SK-N-SH treated with all-trans-retinoic acid at 6 μM for 48 hours (cell line): ENCODE measurements around the gene CPA2.

Experiments
- ATAC-seq: fragments of 200-7000 bp; cut with Tn5 transposase; 3 replicates; pipeline ENCODE4 v1.9.1; 2020; ENCODE audit warnings: mild to moderate bottlenecking, moderate library complexity
- ARNTL ChIP-seq: fragments of 450-650 bp; formaldehyde crosslinking; IDR thresholded peaks from 2 replicates; pipeline ENCODE4 v1.5.0; 2020; ENCODE audit warnings: low read depth, mild to moderate bottlenecking, moderate library complexity, borderline replicate concordance
- BACH2 ChIP-seq: fragments of 250-450 bp; sonication (Bioruptor Pico); IDR thresholded peaks from 2 replicates; pipeline ENCODE4 v1.9.0; 2021; ENCODE audit warnings: mild to moderate bottlenecking, borderline replicate concordance
- CSDC2 ChIP-seq: fragments of 250-450 bp; sonication (Bioruptor Pico); IDR thresholded peaks from 2 replicates; pipeline ENCODE4 v1.5.0; 2020; ENCODE audit warnings: mild to moderate bottlenecking, moderate library complexity
- ESRRG ChIP-seq: fragments of 250-450 bp; sonication (Bioruptor Pico); IDR thresholded peaks from 2 replicates; pipeline ENCODE4 v1.6.1; 2021; ENCODE audit warnings: mild to moderate bottlenecking
- GLIS3 ChIP-seq: fragments of 250-450 bp; sonication (Bioruptor Pico); IDR thresholded peaks from 2 replicates; pipeline ENCODE4 v1.5.0; 2020; ENCODE audit warnings: mild to moderate bottlenecking, moderate library complexity
- ISL1 ChIP-seq: fragments of 250-450 bp; sonication (Bioruptor Pico); IDR thresholded peaks from 2 replicates; pipeline ENCODE4 v2.1.2; 2022; ENCODE audit warnings: mild to moderate bottlenecking, moderate library complexity
- OSR1 ChIP-seq: fragments of 250-450 bp; sonication (Bioruptor Pico); IDR thresholded peaks from 2 replicates; pipeline ENCODE4 v1.8.0; 2022; ENCODE audit warnings: moderate library complexity, mild to moderate bottlenecking, inconsistent platforms
- PPARA ChIP-seq: fragments of 250-450 bp; sonication (Bioruptor Pico); IDR thresholded peaks from 2 replicates; pipeline ENCODE4 v1.5.0; 2020; ENCODE audit warnings: mild to moderate bottlenecking, borderline replicate concordance
- RARB ChIP-seq: fragments of 250-450 bp; sonication (Bioruptor Pico); IDR thresholded peaks from 2 replicates; pipeline ENCODE4 v1.8.0; 2021; ENCODE audit warnings: mild to moderate bottlenecking, moderate library complexity
- SNAI2 ChIP-seq: fragments of 250-450 bp; sonication (Bioruptor Pico); IDR thresholded peaks from 2 replicates; pipeline ENCODE4 v1.5.0; 2020; ENCODE audit warnings: mild to moderate bottlenecking, moderate library complexity
- TOX ChIP-seq: fragments of 250-450 bp; sonication (Bioruptor Pico); IDR thresholded peaks from 2 replicates; pipeline ENCODE4 v1.8.0; 2021; ENCODE audit warnings: mild to moderate bottlenecking, moderate library complexity, borderline replicate concordance
- ZC3H10 ChIP-seq: fragments of 250-450 bp; sonication (Bioruptor Pico); IDR thresholded peaks from 2 replicates; pipeline ENCODE4 v1.5.1; 2021; ENCODE audit warnings: mild to moderate bottlenecking, moderate library complexity
- ZFP3 ChIP-seq: fragments of 250-450 bp; sonication (Bioruptor Pico); IDR thresholded peaks from 2 replicates; pipeline ENCODE4 v1.5.0; 2020; ENCODE audit warnings: mild to moderate bottlenecking, moderate library complexity
- ZFP30 ChIP-seq: fragments of 450-650 bp; formaldehyde crosslinking; IDR thresholded peaks from 2 replicates; pipeline ENCODE4 v1.5.0; 2022; ENCODE audit warnings: mild to moderate bottlenecking, moderate library complexity
- ZNF70 ChIP-seq: fragments of 450-650 bp; formaldehyde crosslinking; IDR thresholded peaks from 2 replicates; pipeline ENCODE4 v1.5.0; 2020; ENCODE audit warnings: mild to moderate bottlenecking, moderate library complexity
- ZNF8 ChIP-seq: fragments of 450-650 bp; formaldehyde crosslinking; IDR thresholded peaks from 2 replicates; pipeline ENCODE4 v1.5.0; 2020; ENCODE audit warnings: mild to moderate bottlenecking, moderate library complexity
- TF ChIP-seq, protein P1 (sequence below): fragments of 250-450 bp; sonication (Bioruptor Pico); IDR thresholded peaks from 2 replicates; pipeline ENCODE4 v1.5.1; 2021; ENCODE audit warnings: mild to moderate bottlenecking, moderate library complexity
- TF ChIP-seq, protein P2 (sequence below): fragments of 250-450 bp; sonication (Bioruptor Pico); IDR thresholded peaks from 2 replicates; pipeline ENCODE4 v1.5.0; 2020; ENCODE audit warnings: mild to moderate bottlenecking, moderate library complexity
- TF ChIP-seq, protein P3 (sequence below): fragments of 250-450 bp; sonication (Bioruptor Pico); IDR thresholded peaks from 2 replicates; pipeline ENCODE4 v1.5.1; 2020; ENCODE audit warnings: low read depth, mild to moderate bottlenecking, moderate library complexity
- TF ChIP-seq, protein P4 (sequence below): fragments of 250-450 bp; sonication (Bioruptor Pico); IDR thresholded peaks from 2 replicates; pipeline ENCODE4 v1.8.0; 2020; ENCODE audit warnings: mild to moderate bottlenecking, moderate library complexity, borderline replicate concordance

The CPA2 gene

DNA sequence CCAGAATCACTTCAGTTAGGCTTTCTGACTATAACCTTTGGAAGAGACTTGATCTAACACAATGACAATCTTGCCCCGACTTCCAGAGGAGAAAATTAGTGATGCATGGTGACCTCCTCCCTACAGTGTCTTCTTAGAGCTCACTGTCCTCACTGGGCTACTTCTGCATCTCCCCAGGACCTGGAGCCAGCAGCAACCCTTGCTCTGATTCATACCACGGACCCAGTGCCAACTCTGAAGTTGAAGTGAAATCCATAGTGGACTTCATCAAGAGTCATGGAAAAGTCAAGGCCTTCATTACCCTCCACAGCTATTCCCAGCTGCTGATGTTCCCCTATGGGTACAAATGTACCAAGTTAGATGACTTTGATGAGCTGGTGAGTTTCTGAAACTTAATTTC, 12.6 kb downstream of the CPA2 start:
- TF ChIP-seq ESRRG (CRISPR knock-in tag) (no peak), RARB (CRISPR knock-in tag) (no peak), ZFP30 (CRISPR knock-in tag) (no peak), BACH2 (CRISPR knock-in tag) (no peak), PPARA (CRISPR knock-in tag) (no peak), ZNF70 (CRISPR knock-in tag) (no peak), SNAI2 (no peak), ISL1 (no peak), GLIS3 (CRISPR knock-in tag) (no peak), CSDC2 (CRISPR knock-in tag) (no peak), OSR1 (no peak), ARNTL (no peak), TOX (CRISPR knock-in tag) (no peak), ZNF8 (CRISPR knock-in tag) (no peak), ZFP3 (CRISPR knock-in tag) (no peak), ZC3H10 (no peak)
- TF ChIP-seq, protein P1, sequence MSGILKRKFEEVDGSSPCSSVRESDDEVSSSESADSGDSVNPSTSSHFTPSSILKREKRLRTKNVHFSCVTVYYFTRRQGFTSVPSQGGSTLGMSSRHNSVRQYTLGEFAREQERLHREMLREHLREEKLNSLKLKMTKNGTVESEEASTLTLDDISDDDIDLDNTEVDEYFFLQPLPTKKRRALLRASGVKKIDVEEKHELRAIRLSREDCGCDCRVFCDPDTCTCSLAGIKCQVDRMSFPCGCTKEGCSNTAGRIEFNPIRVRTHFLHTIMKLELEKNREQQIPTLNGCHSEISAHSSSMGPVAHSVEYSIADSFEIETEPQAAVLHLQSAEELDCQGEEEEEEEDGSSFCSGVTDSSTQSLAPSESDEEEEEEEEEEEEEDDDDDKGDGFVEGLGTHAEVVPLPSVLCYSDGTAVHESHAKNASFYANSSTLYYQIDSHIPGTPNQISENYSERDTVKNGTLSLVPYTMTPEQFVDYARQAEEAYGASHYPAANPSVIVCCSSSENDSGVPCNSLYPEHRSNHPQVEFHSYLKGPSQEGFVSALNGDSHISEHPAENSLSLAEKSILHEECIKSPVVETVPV (CRISPR knock-in tag), result no peak
- TF ChIP-seq, protein P2, sequence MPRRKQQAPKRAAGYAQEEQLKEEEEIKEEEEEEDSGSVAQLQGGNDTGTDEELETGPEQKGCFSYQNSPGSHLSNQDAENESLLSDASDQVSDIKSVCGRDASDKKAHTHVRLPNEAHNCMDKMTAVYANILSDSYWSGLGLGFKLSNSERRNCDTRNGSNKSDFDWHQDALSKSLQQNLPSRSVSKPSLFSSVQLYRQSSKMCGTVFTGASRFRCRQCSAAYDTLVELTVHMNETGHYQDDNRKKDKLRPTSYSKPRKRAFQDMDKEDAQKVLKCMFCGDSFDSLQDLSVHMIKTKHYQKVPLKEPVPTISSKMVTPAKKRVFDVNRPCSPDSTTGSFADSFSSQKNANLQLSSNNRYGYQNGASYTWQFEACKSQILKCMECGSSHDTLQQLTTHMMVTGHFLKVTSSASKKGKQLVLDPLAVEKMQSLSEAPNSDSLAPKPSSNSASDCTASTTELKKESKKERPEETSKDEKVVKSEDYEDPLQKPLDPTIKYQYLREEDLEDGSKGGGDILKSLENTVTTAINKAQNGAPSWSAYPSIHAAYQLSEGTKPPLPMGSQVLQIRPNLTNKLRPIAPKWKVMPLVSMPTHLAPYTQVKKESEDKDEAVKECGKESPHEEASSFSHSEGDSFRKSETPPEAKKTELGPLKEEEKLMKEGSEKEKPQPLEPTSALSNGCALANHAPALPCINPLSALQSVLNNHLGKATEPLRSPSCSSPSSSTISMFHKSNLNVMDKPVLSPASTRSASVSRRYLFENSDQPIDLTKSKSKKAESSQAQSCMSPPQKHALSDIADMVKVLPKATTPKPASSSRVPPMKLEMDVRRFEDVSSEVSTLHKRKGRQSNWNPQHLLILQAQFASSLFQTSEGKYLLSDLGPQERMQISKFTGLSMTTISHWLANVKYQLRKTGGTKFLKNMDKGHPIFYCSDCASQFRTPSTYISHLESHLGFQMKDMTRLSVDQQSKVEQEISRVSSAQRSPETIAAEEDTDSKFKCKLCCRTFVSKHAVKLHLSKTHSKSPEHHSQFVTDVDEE (CRISPR knock-in tag), result no peak
- TF ChIP-seq, protein P3, sequence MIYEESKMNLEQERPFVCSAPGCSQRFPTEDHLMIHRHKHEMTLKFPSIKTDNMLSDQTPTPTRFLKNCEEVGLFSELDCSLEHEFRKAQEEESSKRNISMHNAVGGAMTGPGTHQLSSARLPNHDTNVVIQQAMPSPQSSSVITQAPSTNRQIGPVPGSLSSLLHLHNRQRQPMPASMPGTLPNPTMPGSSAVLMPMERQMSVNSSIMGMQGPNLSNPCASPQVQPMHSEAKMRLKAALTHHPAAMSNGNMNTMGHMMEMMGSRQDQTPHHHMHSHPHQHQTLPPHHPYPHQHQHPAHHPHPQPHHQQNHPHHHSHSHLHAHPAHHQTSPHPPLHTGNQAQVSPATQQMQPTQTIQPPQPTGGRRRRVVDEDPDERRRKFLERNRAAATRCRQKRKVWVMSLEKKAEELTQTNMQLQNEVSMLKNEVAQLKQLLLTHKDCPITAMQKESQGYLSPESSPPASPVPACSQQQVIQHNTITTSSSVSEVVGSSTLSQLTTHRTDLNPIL (CRISPR knock-in tag), result no peak
- TF ChIP-seq, protein P4, sequence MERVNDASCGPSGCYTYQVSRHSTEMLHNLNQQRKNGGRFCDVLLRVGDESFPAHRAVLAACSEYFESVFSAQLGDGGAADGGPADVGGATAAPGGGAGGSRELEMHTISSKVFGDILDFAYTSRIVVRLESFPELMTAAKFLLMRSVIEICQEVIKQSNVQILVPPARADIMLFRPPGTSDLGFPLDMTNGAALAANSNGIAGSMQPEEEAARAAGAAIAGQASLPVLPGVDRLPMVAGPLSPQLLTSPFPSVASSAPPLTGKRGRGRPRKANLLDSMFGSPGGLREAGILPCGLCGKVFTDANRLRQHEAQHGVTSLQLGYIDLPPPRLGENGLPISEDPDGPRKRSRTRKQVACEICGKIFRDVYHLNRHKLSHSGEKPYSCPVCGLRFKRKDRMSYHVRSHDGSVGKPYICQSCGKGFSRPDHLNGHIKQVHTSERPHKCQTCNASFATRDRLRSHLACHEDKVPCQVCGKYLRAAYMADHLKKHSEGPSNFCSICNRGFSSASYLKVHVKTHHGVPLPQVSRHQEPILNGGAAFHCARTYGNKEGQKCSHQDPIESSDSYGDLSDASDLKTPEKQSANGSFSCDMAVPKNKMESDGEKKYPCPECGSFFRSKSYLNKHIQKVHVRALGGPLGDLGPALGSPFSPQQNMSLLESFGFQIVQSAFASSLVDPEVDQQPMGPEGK (CRISPR knock-in tag), result no peak

DNA sequence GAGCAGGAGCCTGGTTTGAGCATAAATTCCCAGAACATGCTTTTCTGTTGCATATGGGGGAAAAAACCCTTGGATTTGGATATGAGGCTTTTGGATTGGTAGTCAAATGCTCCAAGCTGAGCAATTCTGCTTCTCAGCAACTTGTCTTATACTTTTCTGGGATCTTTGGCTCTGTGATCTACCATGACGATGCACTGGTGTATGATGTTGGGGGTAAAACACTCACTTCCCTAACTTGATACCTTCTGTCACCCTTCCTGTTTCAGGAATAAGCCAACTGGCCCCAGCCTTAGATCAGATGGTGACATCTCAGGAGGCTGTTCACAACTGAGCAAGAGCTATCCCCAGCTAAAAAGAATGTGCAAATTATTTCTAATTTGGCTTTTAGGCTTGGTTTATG, 13.2 kb downstream of the CPA2 start:
- TF ChIP-seq, protein P1 (CRISPR knock-in tag), result no peak
- no peak for TF ChIP-seq ZNF8 (CRISPR knock-in tag)
- TF ChIP-seq OSR1, result no peak
- no peak for TF ChIP-seq ARNTL
- TF ChIP-seq CSDC2 (CRISPR knock-in tag), result no peak
- no peak for ATAC-seq

More for the DNA sequence above, 12.6 kb downstream of the CPA2 start:
- ATAC-seq, result no peak

DNA sequence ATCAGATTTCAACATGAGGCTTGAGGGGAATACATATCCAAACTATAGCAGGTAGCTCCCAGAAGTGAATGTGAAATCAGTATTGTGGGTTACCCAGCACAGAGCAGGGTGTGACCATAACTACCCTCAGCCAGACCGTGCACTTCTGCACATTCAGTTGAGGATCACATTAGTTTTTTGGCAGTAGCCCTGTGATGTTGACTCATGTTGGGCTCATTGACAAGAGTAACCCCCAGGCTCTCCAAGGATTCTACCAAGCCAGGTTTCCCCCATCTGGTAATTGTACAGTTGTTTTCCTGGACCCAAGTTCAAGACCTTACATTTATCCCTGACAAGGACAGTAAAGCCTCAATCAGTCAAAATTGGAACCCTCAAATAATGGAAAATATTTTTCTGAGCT, 14.6 kb downstream of the CPA2 start:
- TF ChIP-seq PPARA (CRISPR knock-in tag) (no peak), TOX (CRISPR knock-in tag) (no peak), CSDC2 (CRISPR knock-in tag) (no peak), ZNF8 (CRISPR knock-in tag) (no peak), GLIS3 (CRISPR knock-in tag) (no peak)
- TF ChIP-seq, protein P2 (CRISPR knock-in tag), result no peak
- no peak for ATAC-seq
